VCaP (cell line): ENCODE results near the gene HOXC5.

Experiments used
- H3K27ac ChIP-seq: fragments of 450-650 bp; 2 replicates; pipeline ENCODE4 v1.5.1; 2017
- TF ChIP-seq, protein P1 (sequence below): fragments of 450-650 bp; conservative IDR thresholded peaks from 2 replicates; pipeline ENCODE4 v1.5.1; 2017; ENCODE audit warnings: mild to moderate bottlenecking, moderate library complexity

The HOXC5 gene

DNA sequence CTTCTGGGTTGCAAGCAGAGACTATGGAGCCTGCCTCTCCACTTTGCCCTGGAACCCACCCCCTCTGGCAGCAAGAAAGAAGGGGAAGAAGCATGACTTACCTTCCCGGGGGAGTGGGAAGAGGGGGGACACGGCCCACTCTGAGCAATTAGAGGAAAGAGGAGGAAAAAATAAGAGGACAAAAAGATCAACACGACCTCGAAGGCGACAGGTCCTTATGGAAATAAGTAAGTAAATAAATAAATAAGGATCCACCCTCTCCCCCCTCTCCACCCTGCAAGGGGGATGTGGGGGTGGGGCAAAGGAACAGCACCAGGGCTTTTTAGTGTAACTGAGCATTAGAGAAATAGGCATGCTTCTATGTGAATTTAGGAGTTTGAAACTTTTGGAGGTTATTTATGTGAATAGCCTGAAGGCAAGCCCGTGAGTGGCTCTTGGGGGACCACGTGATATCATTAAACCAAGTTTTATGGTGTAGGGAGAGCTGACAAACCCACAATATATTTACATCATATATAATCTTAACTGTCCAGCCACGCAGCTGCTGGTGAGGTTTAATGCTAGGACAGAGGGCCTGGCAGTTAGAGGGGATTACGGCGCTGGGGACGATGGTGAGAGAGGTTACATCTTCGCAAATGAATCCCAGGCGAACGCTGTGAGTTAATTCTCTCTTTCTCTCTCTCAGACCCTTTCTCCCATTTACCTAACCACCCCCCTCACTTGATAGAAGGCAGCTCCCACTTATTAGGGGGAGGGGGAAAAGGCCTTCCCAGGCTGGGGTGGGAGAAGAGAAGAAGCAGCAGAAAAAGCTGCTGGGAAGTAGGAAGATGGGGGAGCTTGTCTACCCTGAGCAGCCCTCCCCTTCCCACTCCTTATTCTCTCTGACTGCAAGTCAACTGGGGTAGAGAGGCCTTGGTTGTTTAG is 4.8 kb downstream of the HOXC5 start:
- H3K27ac ChIP-seq: no peak overlapping the region
- TF ChIP-seq, protein P1, sequence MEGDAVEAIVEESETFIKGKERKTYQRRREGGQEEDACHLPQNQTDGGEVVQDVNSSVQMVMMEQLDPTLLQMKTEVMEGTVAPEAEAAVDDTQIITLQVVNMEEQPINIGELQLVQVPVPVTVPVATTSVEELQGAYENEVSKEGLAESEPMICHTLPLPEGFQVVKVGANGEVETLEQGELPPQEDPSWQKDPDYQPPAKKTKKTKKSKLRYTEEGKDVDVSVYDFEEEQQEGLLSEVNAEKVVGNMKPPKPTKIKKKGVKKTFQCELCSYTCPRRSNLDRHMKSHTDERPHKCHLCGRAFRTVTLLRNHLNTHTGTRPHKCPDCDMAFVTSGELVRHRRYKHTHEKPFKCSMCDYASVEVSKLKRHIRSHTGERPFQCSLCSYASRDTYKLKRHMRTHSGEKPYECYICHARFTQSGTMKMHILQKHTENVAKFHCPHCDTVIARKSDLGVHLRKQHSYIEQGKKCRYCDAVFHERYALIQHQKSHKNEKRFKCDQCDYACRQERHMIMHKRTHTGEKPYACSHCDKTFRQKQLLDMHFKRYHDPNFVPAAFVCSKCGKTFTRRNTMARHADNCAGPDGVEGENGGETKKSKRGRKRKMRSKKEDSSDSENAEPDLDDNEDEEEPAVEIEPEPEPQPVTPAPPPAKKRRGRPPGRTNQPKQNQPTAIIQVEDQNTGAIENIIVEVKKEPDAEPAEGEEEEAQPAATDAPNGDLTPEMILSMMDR: no peak

DNA sequence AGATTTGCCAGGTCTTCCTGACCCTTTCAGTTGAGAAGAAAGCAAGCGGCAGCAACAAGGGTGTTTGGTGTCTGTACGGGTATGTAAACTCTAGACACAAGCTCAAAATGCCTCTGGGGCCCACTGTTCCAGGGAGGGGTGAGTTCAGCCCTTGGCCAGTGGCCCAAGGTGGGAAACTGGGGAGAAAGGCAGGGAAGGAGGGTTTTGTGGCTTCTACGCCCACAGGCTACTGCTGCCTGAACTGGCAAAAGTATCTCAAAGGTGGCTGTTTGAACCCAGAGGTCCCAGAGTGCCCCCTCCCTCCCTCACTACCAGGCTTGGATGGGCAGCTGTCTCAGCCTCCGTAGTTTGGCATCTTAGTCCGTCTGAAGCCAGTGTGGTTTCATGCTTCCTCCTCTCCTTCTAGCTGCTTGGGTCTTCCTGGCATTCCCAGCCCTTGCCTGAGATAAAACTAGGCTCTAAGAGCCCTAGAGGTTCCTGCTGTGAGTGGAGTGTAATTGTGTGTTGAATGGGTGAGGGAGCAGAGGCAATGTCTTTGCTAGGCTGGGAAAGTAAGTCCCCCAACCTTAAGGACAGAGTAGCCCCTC is 5.5 kb downstream of the HOXC5 start:
- TF ChIP-seq, protein P1: no peak

DNA sequence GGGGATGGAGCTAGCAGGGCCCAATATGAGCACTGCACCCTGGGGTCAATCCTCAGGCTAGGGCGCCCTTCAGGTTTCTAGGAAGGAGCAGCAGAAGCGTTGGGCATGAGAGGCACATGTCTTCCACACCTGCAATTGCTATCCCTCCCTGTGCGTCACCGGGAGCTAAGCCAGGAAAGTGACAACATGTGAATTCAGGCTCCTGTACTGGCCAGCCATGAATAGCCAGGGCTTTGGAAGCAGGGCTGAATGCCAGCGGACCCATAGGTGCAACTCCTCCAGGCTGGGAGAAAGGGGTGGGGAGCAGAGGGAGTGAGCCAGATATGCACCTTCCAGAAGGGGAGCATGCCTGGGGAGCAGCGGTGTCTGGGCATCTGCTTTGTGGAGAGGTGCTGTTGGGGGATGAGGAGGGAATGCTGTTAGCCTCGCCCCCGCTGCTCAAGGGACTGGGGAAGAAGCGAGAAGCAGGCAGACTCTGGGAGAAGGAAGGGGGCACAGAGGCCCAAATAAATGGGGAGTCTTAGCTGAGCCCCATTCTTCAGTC is 6.1 kb downstream of the HOXC5 start:
- TF ChIP-seq, protein P1: no peak

More for the DNA sequence above, 5.5 kb downstream of the HOXC5 start:
- H3K27ac ChIP-seq: no peak overlapping the region

DNA sequence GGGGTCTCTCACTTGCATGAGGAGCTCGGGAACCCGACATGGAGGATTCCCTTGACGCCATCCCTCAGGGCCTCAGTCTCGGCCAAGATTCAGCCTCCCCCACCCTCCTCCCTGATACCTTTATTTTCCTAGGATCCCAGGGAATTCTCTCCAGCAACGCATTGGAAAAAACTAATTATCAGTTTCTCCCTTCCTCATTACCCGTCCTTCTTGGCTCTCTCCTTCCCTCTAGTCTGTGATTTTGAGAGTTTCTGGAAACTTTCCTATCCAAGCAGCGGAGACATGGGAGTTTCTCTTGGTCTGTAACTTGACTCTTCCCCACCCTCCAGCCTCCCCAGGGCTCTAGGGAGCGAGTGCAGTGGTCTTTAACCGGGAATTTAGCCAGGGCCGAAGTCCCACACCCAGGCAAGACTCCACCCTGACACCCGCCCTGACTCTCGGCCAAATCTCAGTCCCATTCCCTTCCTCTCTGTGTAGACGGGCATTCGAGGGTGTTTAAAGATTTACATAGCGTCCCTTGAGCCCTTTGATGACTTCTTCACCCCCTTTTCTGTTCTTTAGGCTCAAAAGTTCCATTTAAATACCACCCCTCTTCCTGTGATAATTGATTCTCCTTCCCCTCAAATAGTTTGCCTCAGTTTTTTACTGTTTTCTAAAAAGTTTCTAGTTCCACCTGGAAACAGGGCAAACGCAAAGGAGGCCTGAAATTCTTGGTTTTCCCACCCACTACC is 6.7 kb downstream of the HOXC5 start:
- H3K27ac ChIP-seq: no peak overlapping the region
- TF ChIP-seq, protein P1: no peak

More for the DNA sequence above, 6.1 kb downstream of the HOXC5 start:
- no peak overlapping the region for H3K27ac ChIP-seq

DNA sequence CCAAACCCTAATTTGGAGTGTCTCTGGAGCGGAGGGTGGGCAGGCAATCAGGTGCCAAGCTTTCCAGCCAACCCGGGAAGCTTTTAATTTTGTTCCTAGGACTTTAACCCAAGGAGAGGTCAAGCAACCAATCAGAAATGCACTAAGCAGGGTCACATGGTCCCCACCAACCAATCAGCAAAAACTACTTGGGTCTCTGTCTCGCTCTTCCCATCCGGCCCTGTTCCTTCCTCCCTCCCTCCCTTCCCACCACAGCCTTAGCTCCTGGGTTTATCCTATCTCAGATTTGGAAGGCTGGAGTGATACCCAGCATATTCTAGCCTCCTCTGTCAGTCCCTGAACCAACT is 7.3 kb downstream of the HOXC5 start:
- TF ChIP-seq, protein P1: no peak
- no peak overlapping the region for H3K27ac ChIP-seq

DNA sequence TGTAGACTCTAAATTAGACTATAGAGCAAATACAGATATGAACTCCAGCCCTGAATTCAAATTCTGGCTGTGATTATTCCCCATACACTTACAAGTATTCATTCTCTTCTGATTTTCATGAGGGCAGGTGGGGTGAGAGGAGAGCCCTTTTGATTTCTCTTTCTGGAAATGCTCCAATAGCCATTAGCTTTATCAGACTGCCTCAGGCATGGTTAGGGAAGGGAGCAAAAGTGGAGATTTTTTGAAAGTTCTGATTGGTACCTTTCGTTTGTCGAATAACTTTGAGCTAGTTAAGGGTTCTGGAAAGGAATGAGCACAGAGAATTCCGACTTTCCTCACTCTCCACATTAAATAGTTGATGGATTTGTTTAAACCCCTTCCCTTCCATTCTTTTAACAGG is 7.8 kb downstream of the HOXC5 start:
- TF ChIP-seq, protein P1: no peak
- H3K27ac ChIP-seq: no peak overlapping the region
